HCT116 (cell line): Measurements from ENCODE around the gene SBSN.

ENCODE experiments used
- CEBPB ChIP-seq: IDR thresholded peaks from 2 replicates; pipeline ENCODE4 v1.6.1; 2012; ENCODE audit warnings: low read depth
- EGR1 ChIP-seq: IDR thresholded peaks from 2 replicates; pipeline ENCODE4 v1.6.1; 2012; ENCODE audit warnings: low read depth
- ELF1 ChIP-seq: IDR thresholded peaks from 2 replicates; pipeline ENCODE4 v1.6.1; 2012; ENCODE audit warnings: low read depth, borderline replicate concordance
- EZH2 ChIP-seq: fragments of 200-600 bp; sonication (generic); IDR thresholded peaks from 2 replicates; pipeline ENCODE4 v1.6.1; 2017; ENCODE audit warnings: antibody characterized with exemption, mixed run types
- EZH2phosphoT487 ChIP-seq: fragments of 200-600 bp; IDR thresholded peaks from 2 replicates; pipeline ENCODE4 v1.6.1; 2018; ENCODE audit warnings: antibody characterized with exemption, borderline replicate concordance
- JUND ChIP-seq: IDR thresholded peaks from 2 replicates; pipeline ENCODE4 v1.6.1; 2012
- POLR2A ChIP-seq: IDR thresholded peaks from 2 replicates; pipeline ENCODE4 v1.7.0; 2011; ENCODE audit warnings: borderline replicate concordance; ENCODE audit not compliant: insufficient read depth, insufficient read length; ENCODE audit errors: extremely low read depth
- POLR2AphosphoS5 ChIP-seq: IDR thresholded peaks from 2 replicates; pipeline ENCODE4 v1.6.1; 2011; ENCODE audit warnings: mild to moderate bottlenecking, low read depth, low read length, moderate library complexity
- RAD21 ChIP-seq: IDR thresholded peaks from 2 replicates; pipeline ENCODE4 v1.6.1; 2012; ENCODE audit warnings: low read depth, mild to moderate bottlenecking
- SP1 ChIP-seq: IDR thresholded peaks from 2 replicates; pipeline ENCODE4 v1.6.1; 2012; ENCODE audit warnings: low read depth
- ZNF274 ChIP-seq: fragments of 200-500 bp; sonication (Bioruptor generic); IDR thresholded peaks from 2 replicates; pipeline ENCODE4 v1.6.1; 2014; ENCODE audit warnings: mild to moderate bottlenecking, low read depth, low read length, inconsistent platforms
- TF ChIP-seq, protein P1 (sequence below), 3 experiments: fragments of 200-600 bp in 1 of 3; sonication (generic) in 1 of 3; IDR thresholded peaks in 2 of 3; conservative IDR thresholded peaks in 1 of 3; 2 replicates each; pipeline ENCODE4 v1.5.1; 2012 to 2017; ENCODE audit warnings: low read depth in 2 of 3, low read length in 2 of 3, antibody characterized with exemption in 1 of 3, borderline replicate concordance in 1 of 3, control low read depth in 1 of 3, mild to moderate bottlenecking in 1 of 3, mixed read lengths in 1 of 3, mixed run types in 1 of 3, moderate library complexity in 1 of 3; ENCODE audit not compliant: insufficient read depth in 1 of 3
- TF ChIP-seq, protein P2 (sequence below): IDR thresholded peaks from 2 replicates; pipeline ENCODE4 v1.6.1; 2012
- TF ChIP-seq, protein P3 (sequence below): IDR thresholded peaks from 2 replicates; pipeline ENCODE4 v1.6.1; 2012

DNA sequence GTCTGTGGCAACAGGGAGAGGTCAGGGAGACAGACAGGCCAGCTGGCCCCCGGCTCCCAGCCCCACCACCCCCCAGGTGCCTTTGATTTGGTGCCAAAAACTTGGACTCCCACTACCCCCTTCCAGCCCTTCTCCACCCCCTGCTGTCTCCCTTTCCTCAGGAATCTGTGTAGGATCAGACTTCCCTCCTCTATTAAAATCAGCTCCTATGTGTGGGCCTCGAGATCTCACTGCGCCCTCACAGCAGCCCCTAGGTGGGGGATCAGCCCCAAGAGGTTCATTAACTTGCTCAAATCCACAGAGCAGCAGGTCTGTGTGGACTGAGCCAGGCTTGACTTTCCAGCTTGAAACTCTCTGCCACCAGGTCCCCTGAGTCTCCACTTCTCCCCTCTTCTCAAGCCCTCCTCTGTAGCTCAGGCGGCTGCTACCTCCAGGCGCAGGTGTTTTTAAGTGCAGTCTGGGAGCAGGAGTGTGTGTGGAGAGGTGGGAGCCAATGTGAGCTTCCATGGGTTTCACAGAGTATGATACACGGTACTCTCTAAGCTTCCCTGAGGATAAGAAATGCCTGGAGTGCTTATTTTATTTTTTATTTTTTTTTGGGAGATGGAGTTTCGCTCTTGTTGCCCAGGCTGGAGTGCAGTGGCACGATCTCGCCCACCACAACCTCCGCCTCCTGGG is 6.8 kb upstream of the SBSN start:
- TF ChIP-seq, protein P1, sequence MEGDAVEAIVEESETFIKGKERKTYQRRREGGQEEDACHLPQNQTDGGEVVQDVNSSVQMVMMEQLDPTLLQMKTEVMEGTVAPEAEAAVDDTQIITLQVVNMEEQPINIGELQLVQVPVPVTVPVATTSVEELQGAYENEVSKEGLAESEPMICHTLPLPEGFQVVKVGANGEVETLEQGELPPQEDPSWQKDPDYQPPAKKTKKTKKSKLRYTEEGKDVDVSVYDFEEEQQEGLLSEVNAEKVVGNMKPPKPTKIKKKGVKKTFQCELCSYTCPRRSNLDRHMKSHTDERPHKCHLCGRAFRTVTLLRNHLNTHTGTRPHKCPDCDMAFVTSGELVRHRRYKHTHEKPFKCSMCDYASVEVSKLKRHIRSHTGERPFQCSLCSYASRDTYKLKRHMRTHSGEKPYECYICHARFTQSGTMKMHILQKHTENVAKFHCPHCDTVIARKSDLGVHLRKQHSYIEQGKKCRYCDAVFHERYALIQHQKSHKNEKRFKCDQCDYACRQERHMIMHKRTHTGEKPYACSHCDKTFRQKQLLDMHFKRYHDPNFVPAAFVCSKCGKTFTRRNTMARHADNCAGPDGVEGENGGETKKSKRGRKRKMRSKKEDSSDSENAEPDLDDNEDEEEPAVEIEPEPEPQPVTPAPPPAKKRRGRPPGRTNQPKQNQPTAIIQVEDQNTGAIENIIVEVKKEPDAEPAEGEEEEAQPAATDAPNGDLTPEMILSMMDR (IDR thresholded peaks at IDR 0.05 in 2 of 3, conservative IDR thresholded peaks at IDR 0.05 in 1 of 3; ENCODE audit: borderline replicate concordance in 1 of 3, insufficient read depth in 1 of 3, low read depth in 2 of 3, low read length in 2 of 3), result no peak
- TF ChIP-seq EZH2phosphoT487, result no peak
- no peak for TF ChIP-seq RAD21
- no peak for TF ChIP-seq POLR2A
- TF ChIP-seq POLR2AphosphoS5, result no peak
- TF ChIP-seq EGR1, result no peak
- TF ChIP-seq SP1, result no peak
- TF ChIP-seq JUND, result no peak
- no peak for TF ChIP-seq EZH2
- TF ChIP-seq, protein P2, sequence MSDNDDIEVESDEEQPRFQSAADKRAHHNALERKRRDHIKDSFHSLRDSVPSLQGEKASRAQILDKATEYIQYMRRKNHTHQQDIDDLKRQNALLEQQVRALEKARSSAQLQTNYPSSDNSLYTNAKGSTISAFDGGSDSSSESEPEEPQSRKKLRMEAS, result no peak
- TF ChIP-seq ELF1, result no peak
- TF ChIP-seq, protein P3, sequence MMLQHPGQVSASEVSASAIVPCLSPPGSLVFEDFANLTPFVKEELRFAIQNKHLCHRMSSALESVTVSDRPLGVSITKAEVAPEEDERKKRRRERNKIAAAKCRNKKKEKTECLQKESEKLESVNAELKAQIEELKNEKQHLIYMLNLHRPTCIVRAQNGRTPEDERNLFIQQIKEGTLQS, result no peak
- no peak for TF ChIP-seq CEBPB
- no peak for TF ChIP-seq ZNF274
